ENCODE data around the gene SLC29A4.
"Not testable (repeated sequence)": the region's sequence is repeated elsewhere in the genome, so short reads cannot be mapped to it uniquely, and the experiment has no call there.

GRCh38 chr7:5274985-5275431 lies 7.7 kb upstream of the SLC29A4 start:
- not testable (repeated sequence) for TF ChIP-seq CTCF (IDR thresholded peaks at IDR 0.05; ENCODE audit: low read depth, low read length, missing input control); TAF1 (conservative IDR thresholded peaks at IDR 0.05); REST (IDR thresholded peaks at IDR 0.05); GABPA (IDR thresholded peaks at IDR 0.05 in 1 of 2, conservative IDR thresholded peaks at IDR 0.05 in 1 of 2); ATF3 (IDR thresholded peaks at IDR 0.05); SP1 (IDR thresholded peaks at IDR 0.05); JUND (IDR thresholded peaks at IDR 0.05); HNF4A (conservative IDR thresholded peaks at IDR 0.05); RXRA (IDR thresholded peaks at IDR 0.05); YY1 (IDR thresholded peaks at IDR 0.05); MAX (IDR thresholded peaks at IDR 0.05); RAD21 (IDR thresholded peaks at IDR 0.05); NR2F2 (IDR thresholded peaks at IDR 0.05); FOXA1 (IDR thresholded peaks at IDR 0.05)
